ENCODE data around the gene ATP8B2.
"Not testable (repeated sequence)": the region's sequence is repeated elsewhere in the genome, so short reads cannot be mapped to it uniquely, and the experiment has no call there.

The ATP8B2 gene

GRCh38 chr1:154361357-154361756 is 36.0 kb downstream of the ATP8B2 start:
- TF ChIP-seq CTCF (IDR thresholded peaks at IDR 0.05), result no peak
- H3K4me3 Mint-ChIP-seq, result no peak overlapping the region
- H3K27me3 Mint-ChIP-seq (ENCODE audit: low read depth, poor library complexity), result no peaks in the 10 kb centered on the region

GRCh38 chr1:154371436-154371835 is 46.1 kb downstream of the ATP8B2 start:
- H3K4me1 Mint-ChIP-seq, result no peaks in the 10 kb centered on the region
- no peak for TF ChIP-seq CTCF (IDR thresholded peaks at IDR 0.05)
- no peak overlapping the region for H3K4me3 Mint-ChIP-seq
- H3K27me3 Mint-ChIP-seq (ENCODE audit: low read depth, poor library complexity), result peaks cover 3% of the 10 kb centered on the region
- no peak for DNase-seq
- H3K27ac Mint-ChIP-seq, result no peak overlapping the region
- H3K9me3 Mint-ChIP-seq, result peaks cover 9% of the 10 kb centered on the region
- no peaks in the 10 kb centered on the region for H3K36me3 Mint-ChIP-seq (ENCODE audit: low read depth)

More at GRCh38 chr1:154361357-154361756, 36.0 kb downstream of the ATP8B2 start:
- H3K4me1 Mint-ChIP-seq, result peaks cover 5% of the 10 kb centered on the region
- no peak overlapping the region for H3K27ac Mint-ChIP-seq
- H3K36me3 Mint-ChIP-seq (ENCODE audit: low read depth), result no peaks in the 10 kb centered on the region
- no peaks in the 10 kb centered on the region for H3K9me3 Mint-ChIP-seq
- no peak for DNase-seq

- H3K4me1 Mint-ChIP-seq; H3K36me3 Mint-ChIP-seq (ENCODE audit: low read depth); H3K27me3 Mint-ChIP-seq (ENCODE audit: low read depth, poor library complexity); H3K9me3 Mint-ChIP-seq; H3K27ac Mint-ChIP-seq; H3K4me3 Mint-ChIP-seq; DNase-seq: not testable (repeated sequence)
Measured at GRCh38 chr1:154373777-154374357, 48.5 kb downstream of the ATP8B2 start.

GRCh38 chr1:154379301-154379700 is 54.0 kb downstream of the ATP8B2 start:
- TF ChIP-seq CTCF (IDR thresholded peaks at IDR 0.05), result no peak
- Mint-ChIP-seq H3K9me3 (peaks cover 4% of the 10 kb centered on the region), H3K27me3 (ENCODE audit: low read depth, poor library complexity) (peaks cover 8% of the 10 kb centered on the region), H3K4me1 (no peaks in the 10 kb centered on the region), H3K4me3 (no peak overlapping the region), H3K27ac (no peak overlapping the region), H3K36me3 (ENCODE audit: low read depth) (no peaks in the 10 kb centered on the region)
- DNase-seq, result no peak

- Mint-ChIP-seq H3K36me3 (ENCODE audit: low read depth) (no peaks in the 10 kb centered on the region), H3K4me1 (no peaks in the 10 kb centered on the region), H3K27me3 (ENCODE audit: low read depth, poor library complexity) (peaks cover 11% of the 10 kb centered on the region), H3K9me3 (no peaks in the 10 kb centered on the region), H3K4me3 (no peak overlapping the region), H3K27ac (no peak overlapping the region)
- DNase-seq, result no peak
- no peak for TF ChIP-seq CTCF (IDR thresholded peaks at IDR 0.05)
Measured at GRCh38 chr1:154384650-154385489, 59.5 kb downstream of the ATP8B2 start.

GRCh38 chr1:154386643-154387352 is 61.5 kb downstream of the ATP8B2 start:
- Mint-ChIP-seq H3K36me3 (ENCODE audit: low read depth) (no peaks in the 10 kb centered on the region), H3K9me3 (no peaks in the 10 kb centered on the region), H3K27me3 (ENCODE audit: low read depth, poor library complexity) (peaks cover 15% of the 10 kb centered on the region), H3K27ac (no peak overlapping the region), H3K4me3 (no peak overlapping the region), H3K4me1 (no peaks in the 10 kb centered on the region)
- no peak for TF ChIP-seq CTCF (IDR thresholded peaks at IDR 0.05)
- no peak for DNase-seq
